GM18517 (cell line): ENCODE results near the gene FBN1.

Experiments
- ATAC-seq: cut with Tn5 transposase; IDR thresholded peaks from one replicate; pipeline ENCODE4 v1.9.1; 2021; ENCODE audit warnings: mild to moderate bottlenecking, moderate library complexity; ENCODE audit not compliant: unreplicated experiment

Gene FBN1

GRCh38 chr15:48584090-48584811 lies 61.3 kb downstream of the FBN1 start:
- ATAC-seq, result no peak

- no peak for ATAC-seq
Measured at GRCh38 chr15:48582452-48583247, 62.9 kb downstream of the FBN1 start.

- ATAC-seq, result no peak
Measured at GRCh38 chr15:48581219-48581618, 64.3 kb downstream of the FBN1 start.

- ATAC-seq, result no peak
Measured at GRCh38 chr15:48580736-48581135, 64.8 kb downstream of the FBN1 start.

- no peak for ATAC-seq
Measured at GRCh38 chr15:48579945-48580671, 65.4 kb downstream of the FBN1 start.

- ATAC-seq, result no peak
Measured at GRCh38 chr15:48578965-48579364, 66.5 kb downstream of the FBN1 start.

- ATAC-seq, result no peak
Measured at GRCh38 chr15:48577469-48577868, 68.0 kb downstream of the FBN1 start.

GRCh38 chr15:48574187-48574586 lies 71.3 kb downstream of the FBN1 start:
- no peak for ATAC-seq

GRCh38 chr15:48573780-48574179 lies 71.7 kb downstream of the FBN1 start:
- no peak for ATAC-seq

- no peak for ATAC-seq
Measured at GRCh38 chr15:48572823-48573222, 72.7 kb downstream of the FBN1 start.

GRCh38 chr15:48571510-48571909 lies 74.0 kb downstream of the FBN1 start:
- ATAC-seq, result no peak

- no peak for ATAC-seq
Measured at GRCh38 chr15:48570822-48571221, 74.7 kb downstream of the FBN1 start.

- no peak for ATAC-seq
Measured at GRCh38 chr15:48569591-48570302, 75.8 kb downstream of the FBN1 start.

GRCh38 chr15:48566668-48567067 lies 78.8 kb downstream of the FBN1 start:
- no peak for ATAC-seq

GRCh38 chr15:48565560-48566482 lies 79.7 kb downstream of the FBN1 start:
- no peak for ATAC-seq

GRCh38 chr15:48564690-48565089 lies 80.8 kb downstream of the FBN1 start:
- ATAC-seq, result no peak

GRCh38 chr15:48563934-48564333 lies 81.6 kb downstream of the FBN1 start:
- no peak for ATAC-seq

GRCh38 chr15:48560321-48561051 lies 85.0 kb downstream of the FBN1 start:
- peak; percentile 64 for ATAC-seq

- no peak for ATAC-seq
Measured at GRCh38 chr15:48559285-48559684, 86.2 kb downstream of the FBN1 start.
